K562 (cell line): Measurements from ENCODE around the gene NEDD4L. TPM values are rescaled to one million over a fixed set of nuclear protein-coding genes. Genes with fewer than 3 reads are reported as not detected.

Experiments
- ATAC-seq: fragments of 200-7000 bp; cut with Tn5 transposase; 3 replicates; pipeline ENCODE4 v1.9.1; 2020; ENCODE audit warnings: moderate library complexity
- BruUV-seq: library from RNA; stranded (reverse); fragments of 400-500 nt; replicated peaks from 2 replicates; lab custom pipeline; 2021; lab: Mats Ljungman, UMichigan
- CTCF ChIA-PET: fragments of 300-600 bp; formaldehyde crosslinking; extraction: SDS; loops from one replicate; lab custom pipeline; 2021; ENCODE audit warnings: low intra/inter-chr PET ratio; lab: Yijun Ruan, JAX
- POLR2A ChIA-PET: fragments of 300-600, 350-650 bp; sonication (Branson Sonifier 250); formaldehyde crosslinking; extraction: SDS; loops from one replicate; lab custom pipeline; 2021; ENCODE audit warnings: antibody characterized with exemption, inconsistent platforms; lab: Yijun Ruan, JAX
- DNase-seq, 4 experiments: peaks; one replicate each; pipeline versions ENCODE4 v3.0.0 to v3.0.0-alpha.2; 2011 to 2018; ENCODE audit warnings: low spot score in 3 of 4, mixed read lengths in 3 of 4; ENCODE audit errors: extremely low read depth in 1 of 4
- FAIRE-seq: peaks from 2 replicates; lab custom pipeline; 2011; peaks lifted over from hg19 to GRCh38; lab: Jason Lieb, UNC
- H2AFZ ChIP-seq: 2 replicates; pipeline ENCODE4 v1.6.0; 2011; ENCODE audit warnings: low read depth, low read length, control low read depth, inconsistent platforms
- H3K27ac ChIP-seq: fragments of 200-600 bp; 3 replicates; pipeline ENCODE4 v1.8.0; 2011; ENCODE audit warnings: low read depth, mild to moderate bottlenecking, control low read depth, inconsistent platforms, low read length, moderate library complexity, mixed read lengths; ENCODE audit errors: extremely low read depth
- H3K27me3 ChIP-seq, 2 experiments: fragments of 300-600 bp in 1 of 2; 2 replicates in 1 of 2; 3 replicates in 1 of 2; pipeline versions ENCODE4 v1.6.0 to v1.8.0; 2011; ENCODE audit warnings: inconsistent platforms in 2 of 2, low read length in 2 of 2, mild to moderate bottlenecking in 1 of 2, mixed read lengths in 1 of 2, moderate library complexity in 1 of 2; ENCODE audit not compliant: control insufficient read depth in 2 of 2, insufficient read depth in 2 of 2
- H3K36me3 ChIP-seq: fragments of 300-600 bp; 3 replicates; pipeline ENCODE4 v1.8.0; 2011; ENCODE audit warnings: mild to moderate bottlenecking, low read length, inconsistent platforms; ENCODE audit not compliant: control insufficient read depth, insufficient read depth
- H3K4me1 ChIP-seq, 2 experiments: fragments of 200-600 bp in 1 of 2; replicated peaks in 1 of 2; 2 replicates in 1 of 2; 3 replicates in 1 of 2; pipeline versions ENCODE4 v1.5.1 to v1.8.0; 2011; ENCODE audit warnings: inconsistent platforms in 2 of 2, low read length in 2 of 2, mild to moderate bottlenecking in 1 of 2, mixed read lengths in 1 of 2, moderate library complexity in 1 of 2; ENCODE audit not compliant: control insufficient read depth in 2 of 2, insufficient read depth in 2 of 2
- H3K4me2 ChIP-seq: 2 replicates; pipeline ENCODE4 v1.6.1; 2011; ENCODE audit warnings: low read length, control low read depth, inconsistent platforms, mixed read lengths; ENCODE audit not compliant: insufficient read depth
- H3K4me3 ChIP-seq: fragments of 200-600 bp; sonication (generic), shearing (Covaris generic); 2 replicates; pipeline ENCODE4 v1.5.1; 2016; ENCODE audit warnings: control low read depth, inconsistent platforms
- H3K79me2 ChIP-seq: fragments of 200-600 bp; 3 replicates; pipeline ENCODE4 v1.8.0; 2011; ENCODE audit warnings: low read length, inconsistent platforms; ENCODE audit not compliant: control insufficient read depth, insufficient read depth
- H3K9ac ChIP-seq, 2 experiments: 2 replicates each; pipeline versions ENCODE4 v1.6.0 to v1.6.1; 2011; ENCODE audit warnings: low read depth in 2 of 2, low read length in 2 of 2, control low read depth in 1 of 2, inconsistent platforms in 1 of 2, mild to moderate bottlenecking in 1 of 2, mixed read lengths in 1 of 2; ENCODE audit not compliant: insufficient read depth in 1 of 2
- H3K9me1 ChIP-seq: one replicate; pipeline ENCODE4 v1.6.0; 2011; ENCODE audit warnings: inconsistent platforms, mild to moderate bottlenecking, low read length, moderate library complexity; ENCODE audit not compliant: control insufficient read depth, insufficient read depth
- H3K9me3 ChIP-seq: replicated peaks from 2 replicates; pipeline ENCODE4 v1.5.1; 2011; ENCODE audit warnings: low read depth, low read length, inconsistent platforms; ENCODE audit not compliant: control insufficient read depth, insufficient read depth
- H4K20me1 ChIP-seq: replicated peaks from 2 replicates; pipeline ENCODE4 v1.6.1; 2011; ENCODE audit warnings: low read length, inconsistent platforms, mixed read lengths; ENCODE audit not compliant: control insufficient read depth, insufficient read depth
- CBFA2T3 ChIP-seq: fragments of 450-650 bp; IDR thresholded peaks from 2 replicates; pipeline ENCODE4 v1.6.1; 2017
- GABPA ChIP-seq: fragments of 200-800 bp; sonication (Bioruptor generic); conservative IDR thresholded peaks from 2 replicates; pipeline ENCODE4 v1.6.1; 2016; ENCODE audit warnings: low read depth, missing genetic modification characterization, missing compliant biosample characterization
- HDAC3 ChIP-seq: fragments of 450-650 bp; IDR thresholded peaks from 2 replicates; pipeline ENCODE4 v1.6.1; 2018; ENCODE audit warnings: borderline replicate concordance, mild to moderate bottlenecking, moderate library complexity; ENCODE audit not compliant: partially characterized antibody
- KAT2B ChIP-seq: IDR thresholded peaks from one replicate; pipeline ENCODE4 v1.6.1; 2012; ENCODE audit warnings: low read depth, mild to moderate bottlenecking, control low read depth, inconsistent platforms, low read length, moderate library complexity
- MLLT1 ChIP-seq, 2 experiments: fragments of 450-650 bp; IDR thresholded peaks; 2 replicates each; pipeline ENCODE4 v1.6.1; 2016
- MXI1 ChIP-seq: IDR thresholded peaks from 2 replicates; pipeline ENCODE4 v1.6.1; 2011; ENCODE audit warnings: low read depth, mild to moderate bottlenecking, improper control_type of control experiment, low read length
- NFIC ChIP-seq: fragments of 450-650 bp; IDR thresholded peaks from 2 replicates; pipeline ENCODE4 v1.6.1; 2017; ENCODE audit warnings: mild to moderate bottlenecking, inconsistent platforms
- PTBP1 ChIP-seq: fragments of 200-400 bp; formaldehyde crosslinking; IDR thresholded peaks from 2 replicates; pipeline ENCODE4 v1.6.1; 2017; ENCODE audit warnings: low read depth, low read length
- SIN3A ChIP-seq, 2 experiments: fragments of 150-350 bp in 1 of 2; IDR thresholded peaks; 2 replicates each; pipeline ENCODE4 v1.6.1; 2011 to 2016; ENCODE audit warnings: borderline replicate concordance in 2 of 2, low read depth in 2 of 2, low read length in 2 of 2, mild to moderate bottlenecking in 2 of 2, moderate library complexity in 2 of 2; ENCODE audit not compliant: control insufficient read depth in 1 of 2
- SOX6 ChIP-seq: fragments of 450-650 bp; IDR thresholded peaks from 2 replicates; pipeline ENCODE4 v1.6.1; 2014; ENCODE audit warnings: mild to moderate bottlenecking
- TCF3 ChIP-seq: sonication (generic); formaldehyde crosslinking; IDR thresholded peaks from 2 replicates; pipeline ENCODE4 v1.4.0; 2020; ENCODE audit warnings: mild to moderate bottlenecking, missing genetic modification reagents
- TFAP4 ChIP-seq: sonication (generic); formaldehyde crosslinking; IDR thresholded peaks from 2 replicates; pipeline ENCODE4 v1.8.0; 2022; ENCODE audit warnings: missing genetic modification reagents, mild to moderate bottlenecking, moderate library complexity, borderline replicate concordance
- ZBTB26 ChIP-seq: fragments of 450-650 bp; formaldehyde crosslinking; IDR thresholded peaks from 2 replicates; pipeline ENCODE4 v1.4.0; 2022; ENCODE audit warnings: missing genetic modification characterization
- ZBTB8A ChIP-seq: fragments of 450-650 bp; IDR thresholded peaks from 2 replicates; pipeline ENCODE4 v1.6.1; 2018; ENCODE audit warnings: mild to moderate bottlenecking, moderate library complexity; ENCODE audit not compliant: partially characterized antibody
- ZNF79 ChIP-seq: fragments of 250-450 bp; sonication (Bioruptor Pico); IDR thresholded peaks from 2 replicates; pipeline ENCODE4 v1.4.0; 2020; ENCODE audit warnings: low read depth, mild to moderate bottlenecking, moderate library complexity
- WGBS: fragments of 100-300 bp; shearing (Covaris generic); methylation state at CpG from one replicate; pipeline ENCODE4 v1.1.6; 2016; ENCODE audit warnings: low coverage, mixed read lengths; ENCODE audit not compliant: insufficient coverage; ENCODE audit errors: missing lambda C conversion rate; 5-methylcytosine and 5-hydroxymethylcytosine counted together
- in situ Hi-C: fragments of 300-500 bp; cut with MboI; formaldehyde crosslinking; loops from 4 replicates; pipeline ENCODE4 v1.15.0; 2018; ENCODE audit warnings: inconsistent platforms, mixed read lengths
- intact Hi-C: fragments of 100-400 bp; cut with micrococcal nuclease; formaldehyde crosslinking; loops from 2 replicates; pipeline ENCODE4 v1.14.2; 2022
- polyA plus RNA-seq, 8 experiments: library from polyadenylated mRNA; depleted of rRNA in 4 of 8; stranded (reverse) in 5 of 8; unstranded in 3 of 8; fragments of >200 nt; fragmentation: Nextera tagmentation in 2 of 8; fragmentation: Illumina TruSeq in 1 of 8; extraction: Ambion mirVana in 2 of 8; extraction: Trizol in 1 of 8; gene quantifications; 2 replicates each; pipeline versions ENCODE4 v1.2.1 to v1.2.3, GENCODE V29; 2011 to 2014; ENCODE audit warnings: inconsistent platforms in 1 of 8, missing spikeins in 1 of 8
- total RNA-seq, 7 experiments: library from RNA; depleted of rRNA in 6 of 7; stranded (reverse); fragments of >200 nt in 6 of 7; fragmentation: Illumina TruSeq in 2 of 7; extraction: Trizol in 2 of 7; gene quantifications; 2 replicates each; pipeline versions ENCODE4 v1.2.1 to v1.2.3, GENCODE V29; 2011 to 2021; ENCODE audit warnings: low replicate concordance in 1 of 7

Gene NEDD4L
- total and polyA plus RNA-seq, 9 of the 15 experiments (the other 6 are each of a cell fraction or from before 2014, with no cell fraction given): 8.1 to 33.4 (median 19.9) TPM

GRCh38 chr18:58056852-58057251 is 12.8 kb downstream of the NEDD4L start (continued):
- TF ChIP-seq MLLT1 (IDR thresholded peaks at IDR 0.05): no peak
- TF ChIP-seq ZBTB8A: no peak

GRCh38 chr18:58057291-58057965 is 13.4 kb downstream of the NEDD4L start:
- H2AFZ ChIP-seq: no peak overlapping the region
- H3K9me3 ChIP-seq: no peaks in the 10 kb centered on the region
- peak overlapping the region in 1 of 2 experiments; percentile 69; a peak in 1 of 4 replicates for H3K9ac ChIP-seq
- no peak overlapping the region; the same call in 1 of the 2 replicates for H3K4me2 ChIP-seq
- ChIA-PET CTCF (no interaction called here), POLR2A (interaction anchor here (0.7 kb wide), 1 partner anchor 16 kb away, joined by 4 read pairs; no protein-coding TSS in a partner anchor)
- no peak for DNase-seq
- FAIRE-seq: no peak
- no TSS peak for BruUV-seq
- ATAC-seq: no peak
- H4K20me1 ChIP-seq: no peaks in the 10 kb centered on the region; the same call in 1 of the 2 replicates
- H3K4me3 ChIP-seq: no peak overlapping the region
- in situ Hi-C loops: no loop called here
- H3K4me1 ChIP-seq: peaks cover 5 to 41% of the 10 kb centered on the region in 2 experiments; a peak in 4 of 5 replicates
- peaks cover 2% of the 10 kb centered on the region; the same call in 1 of the 3 replicates for H3K36me3 ChIP-seq
- no peak overlapping the region for H3K27ac ChIP-seq
- intact Hi-C loops: no loop called here
- peaks cover 47% of the 10 kb centered on the region for H3K79me2 ChIP-seq
- WGBS: 26% methylated on average over 3 of the region's 4 CpGs
- no peaks in the 10 kb centered on the region for H3K27me3 ChIP-seq
- H3K9me1 ChIP-seq: no peaks in the 10 kb centered on the region
- TF ChIP-seq NFIC: peak; percentile 16; the same call in 1 of the 2 replicates
- no peak for TF ChIP-seq MXI1
- TF ChIP-seq PTBP1: no peak
- TF ChIP-seq TFAP4 (CRISPR knock-in tag): peak; percentile 30; the same call in 1 of the 2 replicates
- no peak for TF ChIP-seq HDAC3
- no peak for TF ChIP-seq SOX6
- TF ChIP-seq CBFA2T3: peak; percentile 11; the same call in 1 of the 2 replicates
- TF ChIP-seq GABPA (tag): no peak
- no peak for TF ChIP-seq KAT2B
- peak; percentile 43 for TF ChIP-seq TCF3 (CRISPR knock-in tag)
- no peak for TF ChIP-seq ZBTB26 (CRISPR knock-in tag)
- no peak for TF ChIP-seq SIN3A (IDR thresholded peaks at IDR 0.05; ENCODE audit: borderline replicate concordance in 2 of 2, control insufficient read depth in 1 of 2, low read depth in 2 of 2, low read length in 2 of 2)
- TF ChIP-seq ZNF79: no peak
